NCI-H524 (cell line): ENCODE data around the gene BTBD9.
A peak's percentile ranks its signal among the peaks of the same experiment; 100 is the strongest.
"Not testable (repeated sequence)": the region's sequence is repeated elsewhere in the genome, so short reads cannot be mapped to it uniquely, and the experiment has no call there.

Experiments
- DNase-seq, 2 experiments: peaks; one replicate each; lab custom pipeline; 2025; lab: John Stamatoyannopoulos, UW

The BTBD9 gene

GRCh38 chr6:38649744-38650143 is 10.0 kb upstream of the BTBD9 start:
- no peak for DNase-seq

- DNase-seq = no peak
Observed at GRCh38 chr6:38648629-38649028, 8.9 kb upstream of the BTBD9 start.

GRCh38 chr6:38646166-38646878 is 6.6 kb upstream of the BTBD9 start:
- DNase-seq = peak; percentile 72 to 93

- no peak for DNase-seq
Observed at GRCh38 chr6:38644951-38645350, 5.2 kb upstream of the BTBD9 start.

- DNase-seq = peak in 1 of 2 experiments; percentile 32
Observed at GRCh38 chr6:38640216-38640909, 634 bp upstream of the BTBD9 start.

- peak in 1 of 2 experiments; percentile 15 for DNase-seq
Observed at GRCh38 chr6:38638941-38639497, 710 bp downstream of the BTBD9 start.

- no peak for DNase-seq
Observed at GRCh38 chr6:38637756-38638155, 2.0 kb downstream of the BTBD9 start.

GRCh38 chr6:38636027-38636426 is 3.7 kb downstream of the BTBD9 start:
- no peak for DNase-seq

- DNase-seq = no peak
Observed at GRCh38 chr6:38634518-38634917, 5.2 kb downstream of the BTBD9 start.

GRCh38 chr6:38632490-38632889 is 7.2 kb downstream of the BTBD9 start:
- no peak for DNase-seq

GRCh38 chr6:38631186-38631783 is 8.4 kb downstream of the BTBD9 start:
- no peak for DNase-seq

GRCh38 chr6:38625217-38625616 is 14.5 kb downstream of the BTBD9 start:
- no peak for DNase-seq

GRCh38 chr6:38619342-38619741 is 20.4 kb downstream of the BTBD9 start:
- DNase-seq = not testable (repeated sequence)

- DNase-seq = not testable (repeated sequence)
Observed at GRCh38 chr6:38618301-38618700, 21.4 kb downstream of the BTBD9 start.

- no peak for DNase-seq
Observed at GRCh38 chr6:38617856-38618255, 21.9 kb downstream of the BTBD9 start.

- no peak for DNase-seq
Observed at GRCh38 chr6:38612143-38612965, 27.4 kb downstream of the BTBD9 start.

GRCh38 chr6:38610050-38610625 is 29.6 kb downstream of the BTBD9 start:
- no peak for DNase-seq

GRCh38 chr6:38604700-38605099 is 35.0 kb downstream of the BTBD9 start:
- DNase-seq = no peak

- no peak for DNase-seq
Observed at GRCh38 chr6:38603966-38604365, 35.8 kb downstream of the BTBD9 start.

GRCh38 chr6:38603496-38603895 is 36.2 kb downstream of the BTBD9 start:
- peak; percentile 12 to 35 for DNase-seq

- no peak for DNase-seq
Observed at GRCh38 chr6:38599966-38600550, 39.7 kb downstream of the BTBD9 start.
